HEK293 (cell line): ENCODE measurements around the gene CDH23.

Experiments
- CTCF ChIA-PET: fragments of 350-600 bp; formaldehyde crosslinking; extraction: SDS; loops from one replicate; lab custom pipeline; 2021; ENCODE audit warnings: antibody characterized with exemption; lab: Yijun Ruan, JAX
- POLR2A ChIA-PET: fragments of 300-600 bp; formaldehyde crosslinking; extraction: SDS; loops from one replicate; lab custom pipeline; 2020; ENCODE audit warnings: antibody characterized with exemption, inconsistent platforms; lab: Yijun Ruan, JAX
- H3K27ac ChIP-seq: fragments of 200-500 bp; sonication (Bioruptor generic); 2 replicates; pipeline ENCODE4 v1.5.1; 2014; ENCODE audit warnings: low read depth, low read length, control low read depth, inconsistent platforms; ENCODE audit errors: extremely low read depth
- H3K36me3 ChIP-seq, 2 experiments: fragments of 200-500 bp in 1 of 2; sonication (Bioruptor generic) in 1 of 2; 1 replicate in 1 of 2; 2 replicates in 1 of 2; pipeline ENCODE4 v1.5.1; 2014 to 2017; ENCODE audit warnings: inconsistent platforms in 2 of 2, low read length in 2 of 2; ENCODE audit not compliant: control insufficient read depth in 2 of 2, insufficient read depth in 1 of 2
- H3K4me1 ChIP-seq: fragments of 200-500 bp; sonication (Bioruptor generic); 2 replicates; pipeline ENCODE4 v1.5.1; 2014; ENCODE audit warnings: mild to moderate bottlenecking, low read length, inconsistent platforms; ENCODE audit not compliant: control insufficient read depth, insufficient read depth
- H3K4me3 ChIP-seq: 2 replicates; pipeline ENCODE4 v1.5.1; 2011; ENCODE audit warnings: low read depth, mild to moderate bottlenecking, control low read depth, low read length, moderate library complexity
- H3K9me3 ChIP-seq: fragments of 200-500 bp; sonication (Bioruptor generic); 2 replicates; pipeline ENCODE4 v1.5.1; 2014; ENCODE audit warnings: low read depth, low read length, inconsistent platforms; ENCODE audit not compliant: control insufficient read depth, insufficient read depth
- BCL11B ChIP-seq: fragments of 450-650 bp; formaldehyde crosslinking; IDR thresholded peaks from 2 replicates; pipeline ENCODE4 v1.5.1; 2016; ENCODE audit warnings: low read depth, missing biosample characterization, missing genetic modification characterization
- EGR2 ChIP-seq: fragments of 450-650 bp; formaldehyde crosslinking; IDR thresholded peaks from 2 replicates; pipeline ENCODE4 v1.5.1; 2016; ENCODE audit warnings: low read depth, missing biosample characterization, missing genetic modification characterization
- HOXA7 ChIP-seq: sonication (generic); formaldehyde crosslinking; IDR thresholded peaks from 2 replicates; pipeline ENCODE4 v1.8.1; 2022; ENCODE audit warnings: missing genetic modification reagents, borderline replicate concordance
- KLF17 ChIP-seq: fragments of 450-650 bp; formaldehyde crosslinking; IDR thresholded peaks from 2 replicates; pipeline ENCODE4 v1.5.1; 2016; ENCODE audit warnings: missing biosample characterization, missing genetic modification characterization
- MEIS1 ChIP-seq: sonication (generic); formaldehyde crosslinking; IDR thresholded peaks from 2 replicates; pipeline ENCODE4 v1.8.1; 2022; ENCODE audit warnings: missing genetic modification reagents, mild to moderate bottlenecking, borderline replicate concordance
- PRDM4 ChIP-seq: fragments of 450-650 bp; formaldehyde crosslinking; IDR thresholded peaks from 2 replicates; pipeline ENCODE4 v1.5.1; 2017; ENCODE audit warnings: missing biosample characterization, missing genetic modification characterization
- PRDM6 ChIP-seq: fragments of 450-650 bp; formaldehyde crosslinking; IDR thresholded peaks from 2 replicates; pipeline ENCODE4 v1.5.1; 2017; ENCODE audit warnings: missing biosample characterization, missing genetic modification characterization
- ZBTB6 ChIP-seq: fragments of 450-650 bp; formaldehyde crosslinking; IDR thresholded peaks from 2 replicates; pipeline ENCODE4 v1.5.1; 2017; ENCODE audit warnings: missing biosample characterization, missing genetic modification characterization
- ZFP41 ChIP-seq: fragments of 450-650 bp; formaldehyde crosslinking; IDR thresholded peaks from 2 replicates; pipeline ENCODE4 v1.5.1; 2016; ENCODE audit warnings: missing biosample characterization, missing genetic modification characterization, borderline replicate concordance
- ZNF175 ChIP-seq: fragments of 450-650 bp; formaldehyde crosslinking; IDR thresholded peaks from 2 replicates; pipeline ENCODE4 v1.5.1; 2016; ENCODE audit warnings: missing biosample characterization, missing genetic modification characterization
- ZNF645 ChIP-seq: fragments of 450-650 bp; formaldehyde crosslinking; IDR thresholded peaks from 2 replicates; pipeline ENCODE4; 2016; ENCODE audit warnings: missing biosample characterization, missing genetic modification characterization
- ZNF76 ChIP-seq: fragments of 450-650 bp; formaldehyde crosslinking; IDR thresholded peaks from 2 replicates; pipeline ENCODE4; 2016; ENCODE audit warnings: low read depth, missing biosample characterization, missing genetic modification characterization, borderline replicate concordance
- ZSCAN30 ChIP-seq: fragments of 450-650 bp; IDR thresholded peaks from 2 replicates; pipeline ENCODE4 v1.5.1; 2018; ENCODE audit warnings: missing biosample characterization, mild to moderate bottlenecking, missing genetic modification characterization, moderate library complexity

CDH23 gene

GRCh38 chr10:71610651-71611050 is 213.9 kb downstream of the CDH23 start:
- Histone ChIP-seq H3K9me3 (no peaks in the 10 kb centered on the region), H3K27ac (no peak overlapping the region), H3K4me3 (no peak overlapping the region), H3K36me3 (no peaks in the 10 kb centered on the region), H3K4me1 (no peaks in the 10 kb centered on the region)
- no peak for TF ChIP-seq MEIS1 (CRISPR knock-in tag)
- no peak for TF ChIP-seq ZNF76 (tag by site-specific recombination)
- no peak for TF ChIP-seq EGR2 (tag by site-specific recombination)
- TF ChIP-seq BCL11B (tag by site-specific recombination) = no peak
- no peak for TF ChIP-seq HOXA7 (CRISPR knock-in tag)
- TF ChIP-seq PRDM6 (tag by site-specific recombination) = no peak
- no peak for TF ChIP-seq PRDM4
- TF ChIP-seq ZBTB6 = no peak
- TF ChIP-seq ZFP41 = no peak
- TF ChIP-seq ZSCAN30 (tag by site-specific recombination) = no peak
- no peak for TF ChIP-seq ZNF645 (tag by site-specific recombination)
- no peak for TF ChIP-seq ZNF175 (tag by site-specific recombination)
- POLR2A ChIA-PET = no interaction called here
- CTCF ChIA-PET = interaction anchor here (0.7 to 5.1 kb wide), 13 partner anchors 9 to 290 kb away, joined by 3 to 39 read pairs (median 13); partner anchors contain the start of gene SLC29A3

GRCh38 chr10:71611131-71611530 is 214.4 kb downstream of the CDH23 start:
- Histone ChIP-seq H3K27ac (no peak overlapping the region), H3K4me1 (no peaks in the 10 kb centered on the region), H3K36me3 (no peaks in the 10 kb centered on the region), H3K4me3 (no peak overlapping the region), H3K9me3 (no peaks in the 10 kb centered on the region)
- TF ChIP-seq KLF17 (tag by site-specific recombination) = no peak
- ChIA-PET POLR2A (no interaction called here), CTCF (interaction anchor here (0.5 to 5.1 kb wide), 7 partner anchors 9 to 231 kb away, joined by 3 to 39 read pairs (median 8); no protein-coding TSS in a partner anchor)
